ENCODE results near the gene CDH16. TPM values are rescaled to one million over a fixed set of nuclear protein-coding genes. Genes with fewer than 3 reads are reported as not detected.

The CDH16 gene
- total and polyA plus RNA-seq, 2 of the 13 experiments (the other 11 are each of a cell fraction or from before 2014, with no cell fraction given): 2.7 to 3.9 TPM

GRCh38 chr16:66934138-66934838 lies 15.6 kb upstream of the CDH16 start, which contains the start of gene CIAO2B (continued):
- no peak for TF ChIP-seq CBX2 (IDR thresholded peaks at IDR 0.05; ENCODE audit: low read depth, low read length)
- no peak for TF ChIP-seq CBX2 (CRISPR knock-in tag; IDR thresholded peaks at IDR 0.05; ENCODE audit: low read depth)
- peak; percentile 47; the same call in 1 of the 2 replicates for TF ChIP-seq RERE (CRISPR knock-in tag; IDR thresholded peaks at IDR 0.05; ENCODE audit: low read depth)
- no peak; the same call in 1 of the 2 replicates for TF ChIP-seq NCOA5 (CRISPR knock-in tag; IDR thresholded peaks at IDR 0.05)
- TF ChIP-seq FLYWCH1 (CRISPR knock-in tag; IDR thresholded peaks at IDR 0.05): no peak
- 0 out of 2 replicates have a peak, but pooled peaks have one; percentile 64 for TF ChIP-seq MIER2 (CRISPR knock-in tag; IDR thresholded peaks at IDR 0.05)
- peak; percentile 84 for TF ChIP-seq RNF2 (conservative IDR thresholded peaks at IDR 0.05; ENCODE audit: low read depth)
- peak; percentile 81 for TF ChIP-seq SP5 (CRISPR knock-in tag; IDR thresholded peaks at IDR 0.05; ENCODE audit: borderline replicate concordance, low read depth)
- peak; percentile 59; the same call in 1 of the 2 replicates for TF ChIP-seq HOXA9 (CRISPR knock-in tag; IDR thresholded peaks at IDR 0.05; ENCODE audit: borderline replicate concordance)
- no peak for TF ChIP-seq FOXP1 (IDR thresholded peaks at IDR 0.05)
- no peak; the same call in 1 of the 2 replicates for TF ChIP-seq FOXP1 (CRISPR knock-in tag; IDR thresholded peaks at IDR 0.05)
- peak; percentile 83; the same call in 1 of the 2 replicates for TF ChIP-seq ZFP36L1 (CRISPR knock-in tag; IDR thresholded peaks at IDR 0.05)
- peak; percentile 68 for TF ChIP-seq HCFC1 (IDR thresholded peaks at IDR 0.05; ENCODE audit: low read depth, low read length)
- TF ChIP-seq BRCA1 (CRISPR knock-in tag; IDR thresholded peaks at IDR 0.05): peak; percentile 95
- peak; percentile 98 for TF ChIP-seq RBFOX2 (IDR thresholded peaks at IDR 0.05; ENCODE audit: low read depth, low read length)
- no peak for TF ChIP-seq ZNF775 (CRISPR knock-in tag; IDR thresholded peaks at IDR 0.05; ENCODE audit: borderline replicate concordance)
- no peak for TF ChIP-seq ZNF281 (CRISPR knock-in tag; IDR thresholded peaks at IDR 0.05; ENCODE audit: borderline replicate concordance)
- no peak for TF ChIP-seq GMEB2 (CRISPR knock-in tag; IDR thresholded peaks at IDR 0.05; ENCODE audit: low read depth)
- no peak for TF ChIP-seq U2AF2 (IDR thresholded peaks at IDR 0.05; ENCODE audit: low read depth, low read length)
- peak; percentile 86; the same call in 1 of the 2 replicates for TF ChIP-seq ATF5 (CRISPR knock-in tag; IDR thresholded peaks at IDR 0.05; ENCODE audit: low read depth)
- no peak for TF ChIP-seq SMARCC2 (IDR thresholded peaks at IDR 0.05)

Data from HepG2 (cell line).